ENCODE measurements around the gene FAM117B. TPM values are rescaled to one million over a fixed set of nuclear protein-coding genes. Genes with fewer than 3 reads are reported as not detected.

The FAM117B gene
- total and polyA plus RNA-seq, 2 of the 8 experiments (the other 6 are each of a cell fraction or from before 2014, with no cell fraction given), result 3.9 to 22.6 TPM

GRCh38 chr2:202669841-202670240 lies 35.1 kb downstream of the FAM117B start (continued):
- TF ChIP-seq CTCF (IDR thresholded peaks at IDR 0.05; ENCODE audit: control extremely low read depth in 1 of 3, insufficient read depth in 1 of 3, low read depth in 1 of 3, low read length in 3 of 3) (no peak), RAD21 (IDR thresholded peaks at IDR 0.05 in 1 of 2, conservative IDR thresholded peaks at IDR 0.05 in 1 of 2; ENCODE audit: low read depth in 2 of 2, low read length in 2 of 2) (no peak)

Data from H1 (cell line).